ENCODE measurements around the gene SPATA3. TPM values are rescaled to one million over a fixed set of nuclear protein-coding genes. Genes with fewer than 3 reads are reported as not detected.

Gene SPATA3
- total RNA-seq, 1 donor from 2014 or later: not detected

GRCh38 chr2:231053846-231054245 lies 57.9 kb downstream of the SPATA3 start:
- H3K4me1 ChIP-seq (ENCODE audit: control insufficient read depth in 3 of 3, insufficient read depth in 3 of 3, low read length in 3 of 3): peaks cover 21 to 24% (median 21%) of the 10 kb centered on the region in 3 donors
- no peaks in the 10 kb centered on the region for H3K36me3 ChIP-seq (ENCODE audit: control insufficient read depth in 3 of 3, insufficient read depth in 3 of 3, low read length in 3 of 3)
- no peak overlapping the region for H3K27ac ChIP-seq (ENCODE audit: low read depth, low read length)
- H3K9ac ChIP-seq (ENCODE audit: low read depth in 1 of 3, low read length in 3 of 3): no peak overlapping the region
- H3K27me3 ChIP-seq (ENCODE audit: control insufficient read depth in 3 of 3, insufficient read depth in 3 of 3, low read length in 3 of 3): peaks cover 0 to 10% (median 5%) of the 10 kb centered on the region in 3 donors
- no peaks in the 10 kb centered on the region for H3K9me3 ChIP-seq (ENCODE audit: control insufficient read depth in 3 of 3, low read length in 3 of 3)
- H3K4me3 ChIP-seq (ENCODE audit: low read length in 3 of 3): no peak overlapping the region

- H3K27me3 ChIP-seq (ENCODE audit: control insufficient read depth in 3 of 3, insufficient read depth in 3 of 3, low read length in 3 of 3): peaks cover 0 to 3% (median 0%) of the 10 kb centered on the region in 3 donors
- peak within 1 kb of the TSS; percentile 91 for H3K27ac ChIP-seq (ENCODE audit: low read depth, low read length)
- peak within 1 kb of the TSS; percentile 90 to 95 (median 95) for H3K4me3 ChIP-seq (ENCODE audit: low read length in 3 of 3)
- no peaks in the 10 kb centered on the region for H3K9me3 ChIP-seq (ENCODE audit: control insufficient read depth in 3 of 3, low read length in 3 of 3)
- H3K9ac ChIP-seq (ENCODE audit: low read depth in 1 of 3, low read length in 3 of 3): peak within 1 kb of the TSS; percentile 96 to 99 (median 97)
- H3K36me3 ChIP-seq (ENCODE audit: control insufficient read depth in 3 of 3, insufficient read depth in 3 of 3, low read length in 3 of 3): peaks cover 2 to 5% (median 3%) of the 10 kb centered on the region in 3 donors
- peaks cover 37 to 39% (median 39%) of the 10 kb centered on the region in 3 donors for H3K4me1 ChIP-seq (ENCODE audit: control insufficient read depth in 3 of 3, insufficient read depth in 3 of 3, low read length in 3 of 3)
Observed at GRCh38 chr2:231056453-231057416, 60.8 kb downstream of the SPATA3 start, which contains the start of gene PSMD1. Gene PSMD1 (plus strand): TSS chr2:231056867. CDS start chr2:231057026, 159 bp downstream.

DNA sequence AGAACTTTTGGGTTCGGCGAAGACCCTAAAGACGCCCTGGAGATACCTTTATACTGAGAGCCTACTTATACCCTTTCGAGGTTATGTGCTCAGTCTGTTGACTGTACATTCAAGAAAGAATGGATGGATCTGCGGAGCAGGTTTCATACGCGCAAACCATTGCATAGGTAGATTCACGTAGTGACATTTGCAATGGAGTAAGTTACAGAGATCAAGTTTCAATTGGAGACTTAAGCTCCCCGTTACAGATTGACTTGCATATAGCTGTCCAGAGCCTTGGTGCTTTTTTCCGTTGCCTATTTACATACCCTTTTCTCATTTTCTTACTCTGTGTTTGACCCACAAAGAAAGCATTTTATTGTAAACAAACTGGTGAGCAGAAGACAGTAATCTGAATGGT lies 61.7 kb downstream of the SPATA3 start:
- no peaks in the 10 kb centered on the region for H3K9me3 ChIP-seq (ENCODE audit: control insufficient read depth in 3 of 3, low read length in 3 of 3)
- H3K36me3 ChIP-seq (ENCODE audit: control insufficient read depth in 3 of 3, insufficient read depth in 3 of 3, low read length in 3 of 3): peaks cover 2 to 8% (median 8%) of the 10 kb centered on the region in 3 donors
- no peaks in the 10 kb centered on the region for H3K27me3 ChIP-seq (ENCODE audit: control insufficient read depth in 3 of 3, insufficient read depth in 3 of 3, low read length in 3 of 3)
- H3K4me1 ChIP-seq (ENCODE audit: control insufficient read depth in 3 of 3, insufficient read depth in 3 of 3, low read length in 3 of 3): peaks cover 32 to 35% (median 33%) of the 10 kb centered on the region in 3 donors
- peak overlapping the region; percentile 91 for H3K27ac ChIP-seq (ENCODE audit: low read depth, low read length)
- H3K4me3 ChIP-seq (ENCODE audit: low read length in 3 of 3): peak overlapping the region; percentile 90 to 95 (median 95)
- H3K9ac ChIP-seq (ENCODE audit: low read depth in 1 of 3, low read length in 3 of 3): peak overlapping the region; percentile 96 to 99 (median 97)

Other genes starting within 250 kb of the SPATA3 start
- gene ITM2C, start 131.2 kb upstream of the SPATA3 start, total RNA-seq: 84.0 TPM
- not detected for gene GPR55, start 70.9 kb upstream of the SPATA3 start, total RNA-seq
- 1.0 TPM for gene C2orf72, start 41.4 kb downstream of the SPATA3 start, total RNA-seq
- gene PSMD1, start 60.7 kb downstream of the SPATA3 start, total RNA-seq: 85.1 TPM
- 0.52 TPM for gene HTR2B, start 128.9 kb downstream of the SPATA3 start, total RNA-seq
- gene ARMC9, start 202.5 kb downstream of the SPATA3 start, total RNA-seq: 6.8 TPM